ENCODE measurements around the gene SRR. TPM values are rescaled to one million over a fixed set of nuclear protein-coding genes. Genes with fewer than 3 reads are reported as not detected.

Gene SRR
- total and polyA plus RNA-seq, 10 of the 15 experiments (the other 5 are each of a cell fraction or from before 2014, with no cell fraction given) = 11.7 to 33.9 (median 20.2) TPM

DNA sequence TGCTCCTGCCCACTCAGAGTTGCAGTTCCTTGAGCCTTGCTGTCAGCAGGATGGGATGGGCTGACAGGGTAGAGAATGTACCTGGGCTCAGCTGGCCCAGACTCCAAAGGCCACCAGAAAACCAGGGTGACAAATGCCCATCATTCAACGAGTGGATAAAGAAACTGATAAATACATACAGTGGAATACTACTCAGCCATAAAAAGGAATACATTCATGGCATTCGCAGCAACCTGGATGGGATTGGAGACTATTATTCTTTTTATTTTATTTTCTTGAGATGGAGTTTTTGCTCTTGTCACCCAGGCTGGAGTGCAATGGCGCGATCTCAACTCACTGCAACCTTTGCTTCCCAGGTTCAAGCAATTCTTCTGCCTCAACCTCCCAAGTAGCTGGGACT, 53.5 kb downstream of the SRR start:
- no peak overlapping the region for H3K4me2 ChIP-seq (ENCODE audit: control insufficient read depth, insufficient read depth)
- no peak overlapping the region for H3K9ac ChIP-seq (ENCODE audit: control insufficient read depth, insufficient read depth, low read length)
- CTCF ChIA-PET = interaction anchor here (0.9 kb wide), 1 partner anchor 25 kb away, joined by 3 read pairs; no protein-coding TSS in a partner anchor
- DNase-seq (ENCODE audit: low read depth, low spot score) (no peak), ATAC-seq (no peak), FAIRE-seq (no peak)
- in situ Hi-C loops (cut with MboI) = no loop called here
- no peaks in the 10 kb centered on the region for H3K9me3 ChIP-seq (replicated peaks; ENCODE audit: control insufficient read depth, insufficient read depth, low read length)
- BruUV-seq (replicated peaks) = no TSS peak
- intact Hi-C loops (cut with micrococcal nuclease; ENCODE audit: unreplicated experiment) = no loop called here
- H3K79me2 ChIP-seq (ENCODE audit: control insufficient read depth, insufficient read depth, low read length) = no peaks in the 10 kb centered on the region
- TF ChIP-seq TCF7 (IDR thresholded peaks at IDR 0.05; ENCODE audit: borderline replicate concordance) = no peak
- peaks cover 13% of the 10 kb centered on the region for H3K4me1 ChIP-seq (ENCODE audit: control insufficient read depth, insufficient read depth, low read length)
- H3K27me3 ChIP-seq (replicated peaks in 1 of 2; ENCODE audit: control insufficient read depth in 2 of 2, insufficient read depth in 2 of 2, low read length in 1 of 2) = no peaks in the 10 kb centered on the region
- H3K36me3 ChIP-seq (ENCODE audit: control insufficient read depth in 2 of 2, insufficient read depth in 2 of 2, low read length in 1 of 2) = no peaks in the 10 kb centered on the region; a peak in 3 of 4 replicates
- H3K4me3 ChIP-seq = no peak overlapping the region
- no peak overlapping the region for H3K27ac ChIP-seq (ENCODE audit: control insufficient read depth, insufficient read depth)
- H4K20me1 ChIP-seq (ENCODE audit: control insufficient read depth, insufficient read depth) = no peaks in the 10 kb centered on the region
- SMC1A ChIA-PET (ENCODE audit: uncharacterized antibody, unreplicated experiment) = no interaction called here
- RAD21 ChIA-PET (ENCODE audit: unreplicated experiment) = no interaction called here
- POLR2A ChIA-PET = no interaction called here
- WGBS (ENCODE audit: insufficient coverage, insufficient replicate concordance, low lambda C conversion rate, missing lambda C conversion rate) = 94% methylated on average over 4 of the region's 4 CpGs
- no peak overlapping the region for H2AFZ ChIP-seq (ENCODE audit: control insufficient read depth, low read depth, low read length)

GRCh38 chr17:2357931-2358434, 54.2 kb downstream of the SRR start:
- Histone ChIP-seq H3K27me3 (replicated peaks in 1 of 2; ENCODE audit: control insufficient read depth in 2 of 2, insufficient read depth in 2 of 2, low read length in 1 of 2) (no peaks in the 10 kb centered on the region), H3K79me2 (ENCODE audit: control insufficient read depth, insufficient read depth, low read length) (no peaks in the 10 kb centered on the region), H3K9me3 (replicated peaks; ENCODE audit: control insufficient read depth, insufficient read depth, low read length) (no peaks in the 10 kb centered on the region), H3K4me3 (no peak overlapping the region), H3K36me3 (ENCODE audit: control insufficient read depth in 2 of 2, insufficient read depth in 2 of 2, low read length in 1 of 2) (no peaks in the 10 kb centered on the region; a peak in 3 of 4 replicates), H3K27ac (ENCODE audit: control insufficient read depth, insufficient read depth) (no peak overlapping the region), H4K20me1 (ENCODE audit: control insufficient read depth, insufficient read depth) (no peaks in the 10 kb centered on the region), H3K4me1 (ENCODE audit: control insufficient read depth, insufficient read depth, low read length) (peaks cover 11% of the 10 kb centered on the region), H3K9ac (ENCODE audit: control insufficient read depth, insufficient read depth, low read length) (no peak overlapping the region), H3K4me2 (ENCODE audit: control insufficient read depth, insufficient read depth) (no peak overlapping the region), H2AFZ (ENCODE audit: control insufficient read depth, low read depth, low read length) (no peak overlapping the region)
- SMC1A ChIA-PET (ENCODE audit: uncharacterized antibody, unreplicated experiment) = interaction anchor here (1.0 kb wide), 1 partner anchor 24 kb away, joined by 3 read pairs; no protein-coding TSS in a partner anchor
- in situ Hi-C loops (cut with MboI) (no loop called here), intact Hi-C loops (cut with micrococcal nuclease; ENCODE audit: unreplicated experiment) (no loop called here)
- CTCF ChIA-PET = interaction anchor here (0.6 to 0.9 kb wide), 2 partner anchors 25 to 124 kb away, joined by 3 read pairs; no protein-coding TSS in a partner anchor
- ATAC-seq = no peak
- no TSS peak for BruUV-seq (replicated peaks)
- no peak for FAIRE-seq
- DNase-seq (ENCODE audit: low read depth, low spot score) = no peak
- WGBS (ENCODE audit: insufficient coverage, insufficient replicate concordance, low lambda C conversion rate, missing lambda C conversion rate) = 62% methylated on average over 10 of the region's 10 CpGs
- POLR2A ChIA-PET = no interaction called here
- RAD21 ChIA-PET (ENCODE audit: unreplicated experiment) = interaction anchor here (1.0 kb wide), 1 partner anchor 25 kb away, joined by 3 read pairs; no protein-coding TSS in a partner anchor
- TF ChIP-seq, protein P1, sequence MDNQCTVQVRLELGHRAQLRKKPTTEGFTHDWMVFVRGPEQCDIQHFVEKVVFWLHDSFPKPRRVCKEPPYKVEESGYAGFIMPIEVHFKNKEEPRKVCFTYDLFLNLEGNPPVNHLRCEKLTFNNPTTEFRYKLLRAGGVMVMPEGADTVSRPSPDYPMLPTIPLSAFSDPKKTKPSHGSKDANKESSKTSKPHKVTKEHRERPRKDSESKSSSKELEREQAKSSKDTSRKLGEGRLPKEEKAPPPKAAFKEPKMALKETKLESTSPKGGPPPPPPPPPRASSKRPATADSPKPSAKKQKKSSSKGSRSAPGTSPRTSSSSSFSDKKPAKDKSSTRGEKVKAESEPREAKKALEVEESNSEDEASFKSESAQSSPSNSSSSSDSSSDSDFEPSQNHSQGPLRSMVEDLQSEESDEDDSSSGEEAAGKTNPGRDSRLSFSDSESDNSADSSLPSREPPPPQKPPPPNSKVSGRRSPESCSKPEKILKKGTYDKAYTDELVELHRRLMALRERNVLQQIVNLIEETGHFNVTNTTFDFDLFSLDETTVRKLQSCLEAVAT (IDR thresholded peaks at IDR 0.05) = no peak
- TF ChIP-seq ZBED1 (IDR thresholded peaks at IDR 0.05; ENCODE audit: borderline replicate concordance) (no peak), GABPA (IDR thresholded peaks at IDR 0.05; ENCODE audit: low read depth) (no peak), FOS (IDR thresholded peaks at IDR 0.05; ENCODE audit: borderline replicate concordance, extremely low read depth, insufficient read length) (no peak), RCOR1 (conservative IDR thresholded peaks at IDR 0.05; ENCODE audit: low read depth, low read length) (no peak), SUZ12 (IDR thresholded peaks at IDR 0.05; ENCODE audit: unreplicated experiment) (no peak), RFX5 (IDR thresholded peaks at IDR 0.05; ENCODE audit: low read depth, low read length) (no peak), JUND (IDR thresholded peaks at IDR 0.05; ENCODE audit: low read depth, low read length) (no peak)
- TF ChIP-seq, protein P2, sequence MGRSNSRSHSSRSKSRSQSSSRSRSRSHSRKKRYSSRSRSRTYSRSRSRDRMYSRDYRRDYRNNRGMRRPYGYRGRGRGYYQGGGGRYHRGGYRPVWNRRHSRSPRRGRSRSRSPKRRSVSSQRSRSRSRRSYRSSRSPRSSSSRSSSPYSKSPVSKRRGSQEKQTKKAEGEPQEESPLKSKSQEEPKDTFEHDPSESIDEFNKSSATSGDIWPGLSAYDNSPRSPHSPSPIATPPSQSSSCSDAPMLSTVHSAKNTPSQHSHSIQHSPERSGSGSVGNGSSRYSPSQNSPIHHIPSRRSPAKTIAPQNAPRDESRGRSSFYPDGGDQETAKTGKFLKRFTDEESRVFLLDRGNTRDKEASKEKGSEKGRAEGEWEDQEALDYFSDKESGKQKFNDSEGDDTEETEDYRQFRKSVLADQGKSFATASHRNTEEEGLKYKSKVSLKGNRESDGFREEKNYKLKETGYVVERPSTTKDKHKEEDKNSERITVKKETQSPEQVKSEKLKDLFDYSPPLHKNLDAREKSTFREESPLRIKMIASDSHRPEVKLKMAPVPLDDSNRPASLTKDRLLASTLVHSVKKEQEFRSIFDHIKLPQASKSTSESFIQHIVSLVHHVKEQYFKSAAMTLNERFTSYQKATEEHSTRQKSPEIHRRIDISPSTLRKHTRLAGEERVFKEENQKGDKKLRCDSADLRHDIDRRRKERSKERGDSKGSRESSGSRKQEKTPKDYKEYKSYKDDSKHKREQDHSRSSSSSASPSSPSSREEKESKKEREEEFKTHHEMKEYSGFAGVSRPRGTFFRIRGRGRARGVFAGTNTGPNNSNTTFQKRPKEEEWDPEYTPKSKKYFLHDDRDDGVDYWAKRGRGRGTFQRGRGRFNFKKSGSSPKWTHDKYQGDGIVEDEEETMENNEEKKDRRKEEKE (IDR thresholded peaks at IDR 0.05) = no peak
- TF ChIP-seq, protein P3, sequence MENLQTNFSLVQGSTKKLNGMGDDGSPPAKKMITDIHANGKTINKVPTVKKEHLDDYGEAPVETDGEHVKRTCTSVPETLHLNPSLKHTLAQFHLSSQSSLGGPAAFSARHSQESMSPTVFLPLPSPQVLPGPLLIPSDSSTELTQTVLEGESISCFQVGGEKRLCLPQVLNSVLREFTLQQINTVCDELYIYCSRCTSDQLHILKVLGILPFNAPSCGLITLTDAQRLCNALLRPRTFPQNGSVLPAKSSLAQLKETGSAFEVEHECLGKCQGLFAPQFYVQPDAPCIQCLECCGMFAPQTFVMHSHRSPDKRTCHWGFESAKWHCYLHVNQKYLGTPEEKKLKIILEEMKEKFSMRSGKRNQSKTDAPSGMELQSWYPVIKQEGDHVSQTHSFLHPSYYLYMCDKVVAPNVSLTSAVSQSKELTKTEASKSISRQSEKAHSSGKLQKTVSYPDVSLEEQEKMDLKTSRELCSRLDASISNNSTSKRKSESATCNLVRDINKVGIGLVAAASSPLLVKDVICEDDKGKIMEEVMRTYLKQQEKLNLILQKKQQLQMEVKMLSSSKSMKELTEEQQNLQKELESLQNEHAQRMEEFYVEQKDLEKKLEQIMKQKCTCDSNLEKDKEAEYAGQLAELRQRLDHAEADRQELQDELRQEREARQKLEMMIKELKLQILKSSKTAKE (IDR thresholded peaks at IDR 0.05; ENCODE audit: low read depth, poor library complexity, severe bottlenecking) = no peak
